ENCODE data around the gene LRP6. TPM values are rescaled to one million over a fixed set of nuclear protein-coding genes. Genes with fewer than 3 reads are reported as not detected.

LRP6 gene
- total RNA-seq, 1 experiment from 2014 or later: 28.1 TPM

DNA sequence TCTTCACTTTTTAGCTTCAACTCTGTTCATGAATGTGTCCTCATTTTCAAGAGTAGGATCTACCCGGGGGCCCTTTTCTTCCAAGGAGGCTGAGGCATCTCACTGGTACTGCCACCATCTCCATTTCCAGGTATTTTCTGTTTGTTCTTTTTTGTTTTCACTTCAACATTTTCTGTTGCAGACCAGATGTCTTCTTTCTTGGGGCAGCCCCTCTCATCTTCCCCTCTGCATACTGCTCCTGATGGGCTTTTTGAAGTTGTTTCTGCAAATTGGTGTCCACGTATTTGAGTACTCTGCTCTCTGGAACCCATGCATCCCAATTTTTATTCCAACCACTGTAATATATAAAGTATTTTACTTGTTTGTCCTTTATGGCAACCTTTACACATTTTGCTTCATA, 66.5 kb downstream of the LRP6 start:
- Histone ChIP-seq H3K9me2 (ENCODE audit: insufficient read depth) (no peaks in the 10 kb centered on the region), H3K79me2 (ENCODE audit: insufficient read depth, low read length) (0 out of 2 replicates have a peak, but pooled peaks cover 2% of the 10 kb centered on the region), H3K4me2 (ENCODE audit: low read length) (no peak overlapping the region), H4K20me1 (ENCODE audit: insufficient read depth) (no peaks in the 10 kb centered on the region), H2AFZ (ENCODE audit: low read depth, low read length, poor library complexity, severe bottlenecking) (no peak overlapping the region), H3K27ac (ENCODE audit: low read depth, low read length) (no peak overlapping the region), H3K4me3 (replicated peaks in 1 of 2; ENCODE audit: low read depth in 1 of 2, low read length in 2 of 2) (no peak overlapping the region), H3K9me3 (ENCODE audit: control insufficient read depth in 1 of 2, insufficient read depth in 1 of 2, low read depth in 1 of 2, low read length in 2 of 2) (no peaks in the 10 kb centered on the region), H3K36me3 (ENCODE audit: control insufficient read depth in 1 of 2, insufficient read depth in 2 of 2, low read length in 2 of 2) (no peaks in the 10 kb centered on the region), H3K4me1 (ENCODE audit: control insufficient read depth in 1 of 2, insufficient read depth in 2 of 2, low read length in 2 of 2) (no peaks in the 10 kb centered on the region), H3K9ac (ENCODE audit: low read length) (no peak overlapping the region), H3K27me3 (ENCODE audit: insufficient read depth, low read length) (no peaks in the 10 kb centered on the region)
- BruUV-seq (replicated peaks): no TSS peak
- no peak for TF ChIP-seq ZNF274 (IDR thresholded peaks at IDR 0.05; ENCODE audit: low read depth, low read length)
- ChIA-PET RAD21 (ENCODE audit: low non-redundant PET in 1 of 2, low total read pairs in 2 of 2, uncharacterized antibody in 2 of 2, unreplicated experiment in 2 of 2) (no interaction called here), CTCF (no interaction called here), POLR2A (interaction anchor here (0.6 kb wide), 1 partner anchor 31 kb away, joined by 3 read pairs; no protein-coding TSS in a partner anchor)
- ATAC-seq (no peak), DNase-seq (ENCODE audit: low read depth, low spot score) (no peak)
- intact Hi-C loops (cut with micrococcal nuclease): no loop called here

DNA sequence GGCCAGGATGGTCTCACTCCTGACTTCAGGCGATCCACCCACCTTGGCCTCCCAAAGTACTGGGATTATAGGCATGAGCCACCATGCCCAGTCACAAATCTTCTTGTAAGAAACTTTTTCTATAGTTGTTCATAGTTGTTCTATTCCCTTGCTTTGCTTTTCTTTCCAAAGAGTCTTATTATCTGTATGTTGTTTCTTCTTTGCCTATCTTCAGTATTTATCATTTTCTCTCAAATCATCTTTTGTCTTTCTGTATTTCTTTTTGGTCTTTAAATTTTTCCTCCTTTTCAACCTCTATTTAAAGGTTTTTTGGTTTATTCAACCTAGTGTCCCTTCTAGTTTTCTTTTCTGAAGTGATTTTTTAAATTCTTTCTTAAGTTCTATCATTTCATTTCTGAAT, 68.7 kb downstream of the LRP6 start:
- no peak overlapping the region for H3K9ac ChIP-seq (ENCODE audit: low read length)
- H3K4me2 ChIP-seq (ENCODE audit: low read length): no peak overlapping the region
- H3K4me1 ChIP-seq (ENCODE audit: control insufficient read depth in 1 of 2, insufficient read depth in 2 of 2, low read length in 2 of 2): peaks cover 0 to 7% of the 10 kb centered on the region in 2 experiments; a peak in 1 of 4 replicates
- no peaks in the 10 kb centered on the region for H3K27me3 ChIP-seq (ENCODE audit: insufficient read depth, low read length)
- intact Hi-C loops (cut with micrococcal nuclease): no loop called here
- no peak overlapping the region for H3K4me3 ChIP-seq (replicated peaks in 1 of 2; ENCODE audit: low read depth in 1 of 2, low read length in 2 of 2)
- POLR2A ChIA-PET: no interaction called here
- H3K36me3 ChIP-seq (ENCODE audit: control insufficient read depth in 1 of 2, insufficient read depth in 2 of 2, low read length in 2 of 2): no peaks in the 10 kb centered on the region
- no peaks in the 10 kb centered on the region for H3K79me2 ChIP-seq (ENCODE audit: insufficient read depth, low read length)
- no peak overlapping the region for H2AFZ ChIP-seq (ENCODE audit: low read depth, low read length, poor library complexity, severe bottlenecking)
- no peaks in the 10 kb centered on the region for H4K20me1 ChIP-seq (ENCODE audit: insufficient read depth)
- H3K9me3 ChIP-seq (ENCODE audit: control insufficient read depth in 1 of 2, insufficient read depth in 1 of 2, low read depth in 1 of 2, low read length in 2 of 2): no peaks in the 10 kb centered on the region
- no peak overlapping the region for H3K27ac ChIP-seq (ENCODE audit: low read depth, low read length)
- H3K9me2 ChIP-seq (ENCODE audit: insufficient read depth): no peaks in the 10 kb centered on the region
- RAD21 ChIA-PET (ENCODE audit: low non-redundant PET in 1 of 2, low total read pairs in 2 of 2, uncharacterized antibody in 2 of 2, unreplicated experiment in 2 of 2): no interaction called here
- TF ChIP-seq, protein P1, sequence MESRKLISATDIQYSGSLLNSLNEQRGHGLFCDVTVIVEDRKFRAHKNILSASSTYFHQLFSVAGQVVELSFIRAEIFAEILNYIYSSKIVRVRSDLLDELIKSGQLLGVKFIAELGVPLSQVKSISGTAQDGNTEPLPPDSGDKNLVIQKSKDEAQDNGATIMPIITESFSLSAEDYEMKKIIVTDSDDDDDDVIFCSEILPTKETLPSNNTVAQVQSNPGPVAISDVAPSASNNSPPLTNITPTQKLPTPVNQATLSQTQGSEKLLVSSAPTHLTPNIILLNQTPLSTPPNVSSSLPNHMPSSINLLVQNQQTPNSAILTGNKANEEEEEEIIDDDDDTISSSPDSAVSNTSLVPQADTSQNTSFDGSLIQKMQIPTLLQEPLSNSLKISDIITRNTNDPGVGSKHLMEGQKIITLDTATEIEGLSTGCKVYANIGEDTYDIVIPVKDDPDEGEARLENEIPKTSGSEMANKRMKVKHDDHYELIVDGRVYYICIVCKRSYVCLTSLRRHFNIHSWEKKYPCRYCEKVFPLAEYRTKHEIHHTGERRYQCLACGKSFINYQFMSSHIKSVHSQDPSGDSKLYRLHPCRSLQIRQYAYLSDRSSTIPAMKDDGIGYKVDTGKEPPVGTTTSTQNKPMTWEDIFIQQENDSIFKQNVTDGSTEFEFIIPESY (IDR thresholded peaks at IDR 0.05; ENCODE audit: extremely low read depth, insufficient replicate concordance, low read length): no peak
- TF ChIP-seq EGR1 (IDR thresholded peaks at IDR 0.05; ENCODE audit: low read depth): no peak
- TF ChIP-seq, protein P2, sequence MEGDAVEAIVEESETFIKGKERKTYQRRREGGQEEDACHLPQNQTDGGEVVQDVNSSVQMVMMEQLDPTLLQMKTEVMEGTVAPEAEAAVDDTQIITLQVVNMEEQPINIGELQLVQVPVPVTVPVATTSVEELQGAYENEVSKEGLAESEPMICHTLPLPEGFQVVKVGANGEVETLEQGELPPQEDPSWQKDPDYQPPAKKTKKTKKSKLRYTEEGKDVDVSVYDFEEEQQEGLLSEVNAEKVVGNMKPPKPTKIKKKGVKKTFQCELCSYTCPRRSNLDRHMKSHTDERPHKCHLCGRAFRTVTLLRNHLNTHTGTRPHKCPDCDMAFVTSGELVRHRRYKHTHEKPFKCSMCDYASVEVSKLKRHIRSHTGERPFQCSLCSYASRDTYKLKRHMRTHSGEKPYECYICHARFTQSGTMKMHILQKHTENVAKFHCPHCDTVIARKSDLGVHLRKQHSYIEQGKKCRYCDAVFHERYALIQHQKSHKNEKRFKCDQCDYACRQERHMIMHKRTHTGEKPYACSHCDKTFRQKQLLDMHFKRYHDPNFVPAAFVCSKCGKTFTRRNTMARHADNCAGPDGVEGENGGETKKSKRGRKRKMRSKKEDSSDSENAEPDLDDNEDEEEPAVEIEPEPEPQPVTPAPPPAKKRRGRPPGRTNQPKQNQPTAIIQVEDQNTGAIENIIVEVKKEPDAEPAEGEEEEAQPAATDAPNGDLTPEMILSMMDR (IDR thresholded peaks at IDR 0.05 in 2 of 3, conservative IDR thresholded peaks at IDR 0.05 in 1 of 3; ENCODE audit: borderline replicate concordance in 1 of 3, insufficient read depth in 1 of 3, low read depth in 2 of 3, low read length in 2 of 3): no peak
- CTCF ChIA-PET: no interaction called here
- ATAC-seq: no peak
- DNase-seq (ENCODE audit: low read depth, low spot score): no peak
- BruUV-seq (replicated peaks): no TSS peak

All from HCT116 (cell line).